ENCODE measurements around the gene CLBA1.

- TF ChIP-seq TAF1 (IDR thresholded peaks at IDR 0.05; ENCODE audit: borderline replicate concordance, low read depth, low read length) (no peak), POLR2A (IDR thresholded peaks at IDR 0.05; ENCODE audit: low read depth, low read length) (no peak)
Observed at GRCh38 chr14:104939666-104940410, 45.8 kb upstream of the CLBA1 start.
